Large intestine (tissue), 3 donors: ENCODE measurements around the gene SIRPB2. TPM values are rescaled to one million over a fixed set of nuclear protein-coding genes. Genes with fewer than 3 reads are reported as not detected.
A peak's percentile ranks its signal among the peaks of the same experiment; 100 is the strongest.

Source experiments
- DNase-seq, 2 donors: peaks; one replicate each; pipeline versions ENCODE4 v3.0.0 to v3.0.0-alpha.2; 2013
- H3K27ac ChIP-seq: one replicate; pipeline ENCODE4 v1.5.1; 2013; ENCODE audit warnings: low read length
- H3K27me3 ChIP-seq: 2 replicates; pipeline ENCODE4 v1.6.1; 2013; ENCODE audit warnings: low read length; ENCODE audit not compliant: control insufficient read depth, insufficient read depth
- H3K36me3 ChIP-seq: 2 replicates; pipeline ENCODE4 v1.6.1; 2013; ENCODE audit warnings: low read length; ENCODE audit not compliant: control insufficient read depth, insufficient read depth
- H3K4me1 ChIP-seq: one replicate; pipeline ENCODE4 v1.6.1; 2013; ENCODE audit warnings: low read length; ENCODE audit not compliant: control insufficient read depth, insufficient read depth
- H3K4me3 ChIP-seq: one replicate; pipeline ENCODE4 v1.5.1; 2013; ENCODE audit warnings: low read length
- H3K9me3 ChIP-seq: one replicate; pipeline ENCODE4 v1.6.1; 2013; ENCODE audit warnings: mild to moderate bottlenecking, low read depth, low read length, moderate library complexity; ENCODE audit not compliant: control insufficient read depth
- WGBS: methylation state at CpG from one replicate; pipeline ENCODE4 v1.1.5; 2013; ENCODE audit warnings: low lambda C conversion rate; ENCODE audit not compliant: insufficient coverage; 5-methylcytosine and 5-hydroxymethylcytosine counted together
- polyA plus RNA-seq: library from polyadenylated mRNA; unstranded; fragments of 120-200 nt; gene quantifications from one replicate; pipeline ENCODE4 v1.2.1, GENCODE V29; 2013

Gene SIRPB2
- polyA plus RNA-seq, 1 donor = 1.4 TPM

- H3K27me3 ChIP-seq = no peaks in the 10 kb centered on the region
- peaks cover 56% of the 10 kb centered on the region for H3K4me1 ChIP-seq
- no peaks in the 10 kb centered on the region for H3K9me3 ChIP-seq
- no peak for DNase-seq
- peak overlapping the region; percentile 27 for H3K27ac ChIP-seq
- H3K36me3 ChIP-seq = no peaks in the 10 kb centered on the region
- WGBS = no CpG with 5 or more reads among the region's 2 CpGs
- H3K4me3 ChIP-seq = no peak overlapping the region
Measured at GRCh38 chr20:1471242-1471641, 20.0 kb downstream of the SIRPB2 start.

DNA sequence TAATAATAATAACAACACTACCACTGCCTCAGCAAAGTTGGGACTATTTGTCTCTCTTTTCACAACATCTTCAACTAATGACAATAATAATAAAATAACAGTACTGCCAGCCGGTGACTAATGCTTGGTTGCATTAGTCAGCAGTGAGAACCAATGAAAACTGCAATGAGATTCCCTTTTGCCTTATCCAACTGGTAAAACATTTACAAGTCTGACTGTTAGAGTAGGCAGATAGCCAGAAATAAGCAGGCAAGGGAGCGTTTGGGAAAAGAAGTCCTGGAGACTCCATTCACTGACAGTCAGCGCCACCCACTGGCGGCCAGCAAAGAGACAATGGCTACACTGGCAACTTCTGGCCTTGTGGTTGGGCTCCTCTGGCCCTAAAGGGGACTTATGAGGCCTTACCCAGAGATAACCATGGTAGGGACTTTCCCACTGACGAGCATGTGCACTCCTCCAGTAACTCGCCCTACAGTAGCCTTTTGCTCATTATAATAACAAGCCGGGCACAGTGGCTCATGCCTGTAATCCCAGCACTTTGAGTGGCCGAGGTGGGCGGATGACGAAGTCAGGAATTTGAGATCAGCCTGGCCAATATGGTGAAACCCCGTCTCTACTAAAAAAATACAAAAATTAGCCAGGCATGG lies 21.2 kb downstream of the SIRPB2 start:
- DNase-seq = peak; percentile 91 to 97
- H3K27ac ChIP-seq = peak overlapping the region; percentile 9
- H3K9me3 ChIP-seq = no peaks in the 10 kb centered on the region
- H3K4me3 ChIP-seq = no peak overlapping the region
- no peaks in the 10 kb centered on the region for H3K27me3 ChIP-seq
- no peaks in the 10 kb centered on the region for H3K36me3 ChIP-seq
- no CpG with 5 or more reads among the region's 11 CpGs for WGBS
- peaks cover 56% of the 10 kb centered on the region for H3K4me1 ChIP-seq

DNA sequence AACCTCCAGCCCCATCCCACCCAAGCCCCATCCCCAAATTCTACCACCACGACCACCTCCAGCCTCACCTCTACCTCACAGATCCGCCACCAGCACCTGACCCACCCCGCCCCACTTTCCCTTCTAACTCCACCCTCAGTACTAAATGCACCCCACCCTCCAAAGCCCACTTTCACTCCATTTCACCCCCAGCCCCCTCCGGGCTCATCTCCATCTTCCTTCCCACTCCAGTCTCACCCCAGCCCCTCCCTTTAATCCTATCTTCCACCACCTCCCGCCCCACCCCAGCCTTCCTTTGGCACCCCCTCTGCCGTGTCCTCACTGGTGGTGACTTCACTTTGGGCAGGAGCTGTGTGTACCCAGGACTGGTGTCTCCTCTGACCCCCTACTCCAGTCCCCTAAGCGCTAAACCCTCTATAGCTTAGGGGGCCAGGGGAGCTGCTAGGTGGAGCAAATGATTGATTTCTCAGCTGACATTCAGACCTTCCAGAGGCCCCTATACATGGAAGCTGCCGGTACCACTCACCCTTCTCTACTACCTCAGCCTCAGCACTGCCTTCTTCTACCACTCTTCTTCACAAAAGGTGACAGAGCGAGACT lies 21.8 kb downstream of the SIRPB2 start:
- H3K4me1 ChIP-seq = peaks cover 56% of the 10 kb centered on the region
- H3K27ac ChIP-seq = peak overlapping the region; percentile 48
- H3K9me3 ChIP-seq = no peaks in the 10 kb centered on the region
- H3K27me3 ChIP-seq = no peaks in the 10 kb centered on the region
- no peak overlapping the region for H3K4me3 ChIP-seq
- H3K36me3 ChIP-seq = peaks cover under 1% of the 10 kb centered on the region
- WGBS = 44% methylated on average over 2 of the region's 9 CpGs
- DNase-seq = no peak

GRCh38 chr20:1468117-1468624 lies 23.0 kb downstream of the SIRPB2 start:
- DNase-seq = no peak
- H3K4me1 ChIP-seq = peaks cover 48% of the 10 kb centered on the region
- H3K27ac ChIP-seq = peak overlapping the region; percentile 83
- H3K4me3 ChIP-seq = no peak overlapping the region
- H3K9me3 ChIP-seq = no peaks in the 10 kb centered on the region
- peaks cover 10% of the 10 kb centered on the region for H3K36me3 ChIP-seq
- WGBS = 35% methylated on average over 2 of the region's 7 CpGs
- no peaks in the 10 kb centered on the region for H3K27me3 ChIP-seq

DNA sequence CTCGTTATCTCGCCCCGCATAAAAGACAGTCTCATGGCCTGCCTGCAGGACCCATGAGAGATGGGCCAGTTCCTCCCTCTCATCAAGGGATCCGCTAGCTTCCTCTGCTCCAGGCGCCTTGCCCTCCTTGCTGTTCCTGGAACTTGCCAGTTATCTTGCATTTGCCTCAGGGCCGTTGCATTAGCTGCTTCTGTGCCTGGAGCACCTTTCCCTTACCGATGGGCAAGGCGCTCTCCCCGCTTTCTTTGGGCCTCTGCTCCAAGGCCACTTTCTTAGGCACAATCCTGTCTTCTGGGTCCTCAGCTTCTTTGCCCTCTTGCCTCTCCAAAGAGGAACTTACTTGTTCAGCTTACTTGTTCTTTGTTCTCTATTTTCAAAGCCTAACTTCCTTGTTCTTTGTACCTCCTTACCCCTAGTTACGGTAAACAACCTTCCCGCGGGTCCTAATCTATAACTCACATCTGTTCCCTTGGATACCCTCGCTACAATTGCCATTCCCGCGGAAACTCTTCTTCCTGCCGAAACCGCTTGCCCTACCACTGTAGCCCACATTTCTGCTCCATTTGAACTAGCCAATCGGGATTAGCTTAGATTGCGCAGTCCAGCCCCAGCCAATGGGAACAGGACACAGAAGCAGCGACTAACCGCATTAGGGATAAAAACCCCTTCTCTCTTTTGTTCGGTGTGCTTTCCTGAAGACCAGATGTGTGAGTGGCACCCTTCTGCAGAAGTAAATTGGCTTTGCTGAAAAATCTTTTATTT lies 23.7 kb downstream of the SIRPB2 start:
- peaks cover 41% of the 10 kb centered on the region for H3K4me1 ChIP-seq
- H3K36me3 ChIP-seq = peaks cover 16% of the 10 kb centered on the region
- 28% methylated on average over 6 of the region's 22 CpGs for WGBS
- peak overlapping the region; percentile 35 for H3K4me3 ChIP-seq
- peak; percentile 72 to 87 for DNase-seq
- H3K9me3 ChIP-seq = no peaks in the 10 kb centered on the region
- peak overlapping the region; percentile 83 for H3K27ac ChIP-seq
- H3K27me3 ChIP-seq = no peaks in the 10 kb centered on the region

- peaks cover 19% of the 10 kb centered on the region for H3K36me3 ChIP-seq
- H3K4me1 ChIP-seq = peaks cover 36% of the 10 kb centered on the region
- H3K27ac ChIP-seq = peak overlapping the region; percentile 83
- WGBS = no CpG with 5 or more reads among the region's 7 CpGs
- no peaks in the 10 kb centered on the region for H3K9me3 ChIP-seq
- H3K4me3 ChIP-seq = peak overlapping the region; percentile 35
- no peak for DNase-seq
- no peaks in the 10 kb centered on the region for H3K27me3 ChIP-seq
Measured at GRCh38 chr20:1467082-1467354, 24.2 kb downstream of the SIRPB2 start.

GRCh38 chr20:1466211-1467081 lies 24.8 kb downstream of the SIRPB2 start, which contains the start of gene NSFL1C:
NSFL1C (minus strand) TSS chr20:1466849; CDS start chr20:1466824, 25 bp downstream.
- DNase-seq = peak; percentile 95 to 97
- peak within 1 kb of the TSS; percentile 66 for H3K4me3 ChIP-seq
- no peaks in the 10 kb centered on the region for H3K27me3 ChIP-seq
- H3K4me1 ChIP-seq = peaks cover 30% of the 10 kb centered on the region
- H3K27ac ChIP-seq = peak within 1 kb of the TSS; percentile 83
- no CpG with 5 or more reads among the region's 104 CpGs for WGBS
- peaks cover 22% of the 10 kb centered on the region for H3K36me3 ChIP-seq
- H3K9me3 ChIP-seq = no peaks in the 10 kb centered on the region

GRCh38 chr20:1465470-1466210 lies 25.6 kb downstream of the SIRPB2 start:
- peaks cover 27% of the 10 kb centered on the region for H3K4me1 ChIP-seq
- 7% methylated on average over 3 of the region's 12 CpGs for WGBS
- peak overlapping the region; percentile 66 for H3K4me3 ChIP-seq
- peak overlapping the region; percentile 75 for H3K27ac ChIP-seq
- no peak for DNase-seq
- H3K9me3 ChIP-seq = no peaks in the 10 kb centered on the region
- no peaks in the 10 kb centered on the region for H3K27me3 ChIP-seq
- peaks cover 30% of the 10 kb centered on the region for H3K36me3 ChIP-seq

- H3K4me3 ChIP-seq = no peak overlapping the region
- no peaks in the 10 kb centered on the region for H3K9me3 ChIP-seq
- peaks cover 45% of the 10 kb centered on the region for H3K36me3 ChIP-seq
- peaks cover 20% of the 10 kb centered on the region for H3K4me1 ChIP-seq
- no peak for DNase-seq
- no peak overlapping the region for H3K27ac ChIP-seq
- 100% methylated on average over 2 of the region's 9 CpGs for WGBS
- no peaks in the 10 kb centered on the region for H3K27me3 ChIP-seq
Measured at GRCh38 chr20:1463971-1464570, 27.1 kb downstream of the SIRPB2 start.
